ENCODE data around the gene DIAPH2.

The DIAPH2 gene

GRCh38 chrX:97314345-97314744, 629.7 kb downstream of the DIAPH2 start:
- DNase-seq: no peak

DNA sequence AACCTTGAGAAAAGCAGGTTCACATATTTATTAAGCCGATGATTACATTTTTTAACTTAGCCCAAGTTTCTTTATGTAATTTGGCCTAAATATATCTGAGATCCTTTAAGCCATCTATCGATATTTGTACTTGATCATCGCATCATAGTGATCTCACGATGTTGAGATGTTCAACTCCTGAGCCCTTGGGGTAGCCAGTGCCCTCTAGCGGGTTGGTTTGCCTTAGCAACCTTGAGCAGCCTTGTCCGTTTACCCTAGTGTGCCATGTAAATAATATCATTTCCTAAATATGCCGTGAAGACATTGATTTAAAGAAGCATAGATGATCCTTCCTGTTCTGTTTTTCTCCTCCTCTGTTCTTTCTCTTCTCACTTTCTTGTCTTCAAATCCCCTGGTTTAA, 631.3 kb downstream of the DIAPH2 start:
- no peak for DNase-seq

DNA sequence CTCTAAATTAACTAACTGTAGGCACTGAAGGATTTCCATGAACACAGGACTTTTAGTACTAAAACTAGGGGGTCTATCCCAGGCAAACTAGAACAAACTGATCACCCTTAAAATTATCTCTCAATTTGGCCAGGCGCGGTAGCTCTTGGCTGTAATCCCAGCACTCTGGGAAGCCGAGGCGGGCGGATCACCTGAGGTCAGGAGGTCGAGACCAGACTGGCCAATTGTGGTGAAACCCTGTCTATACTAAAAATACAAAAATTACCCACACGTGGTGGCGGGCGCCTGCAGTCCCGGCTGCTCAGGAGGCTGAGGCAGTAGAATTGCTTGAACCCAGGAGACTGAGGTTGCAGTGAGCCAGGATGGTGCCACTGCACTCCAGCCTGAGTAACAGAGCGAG, 635.7 kb downstream of the DIAPH2 start:
- no peak for DNase-seq

GRCh38 chrX:97322401-97322800, 637.8 kb downstream of the DIAPH2 start:
- no peak for DNase-seq

- no peak for DNase-seq
Measured at GRCh38 chrX:97326456-97326855, 641.8 kb downstream of the DIAPH2 start.

GRCh38 chrX:97328853-97329390, 644.3 kb downstream of the DIAPH2 start:
- DNase-seq: no peak

DNA sequence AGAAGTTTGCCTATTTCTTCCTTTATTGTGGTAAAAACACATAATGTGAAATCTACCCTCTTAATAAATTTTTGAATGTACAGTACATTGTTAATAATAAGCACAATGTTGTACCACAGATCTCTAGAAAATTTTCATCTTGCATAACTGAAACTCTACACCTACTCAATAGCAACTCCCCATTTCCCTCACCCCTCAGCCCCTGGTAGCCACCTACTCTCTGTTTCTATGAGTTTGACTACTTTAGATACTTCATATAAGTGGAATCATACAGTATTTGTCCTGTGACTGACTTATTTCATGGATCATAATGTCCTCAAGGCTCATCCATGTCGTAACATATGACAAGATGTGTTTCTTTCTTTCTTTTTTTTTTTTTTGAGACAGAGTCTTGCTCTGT, 645.5 kb downstream of the DIAPH2 start:
- DNase-seq: no peak

- no peak for DNase-seq
Measured at GRCh38 chrX:97332963-97333362, 648.3 kb downstream of the DIAPH2 start.

- DNase-seq: no peak
Measured at GRCh38 chrX:97334850-97335249, 650.2 kb downstream of the DIAPH2 start.

GRCh38 chrX:97344724-97345123, 660.1 kb downstream of the DIAPH2 start:
- no peak for DNase-seq

DNA sequence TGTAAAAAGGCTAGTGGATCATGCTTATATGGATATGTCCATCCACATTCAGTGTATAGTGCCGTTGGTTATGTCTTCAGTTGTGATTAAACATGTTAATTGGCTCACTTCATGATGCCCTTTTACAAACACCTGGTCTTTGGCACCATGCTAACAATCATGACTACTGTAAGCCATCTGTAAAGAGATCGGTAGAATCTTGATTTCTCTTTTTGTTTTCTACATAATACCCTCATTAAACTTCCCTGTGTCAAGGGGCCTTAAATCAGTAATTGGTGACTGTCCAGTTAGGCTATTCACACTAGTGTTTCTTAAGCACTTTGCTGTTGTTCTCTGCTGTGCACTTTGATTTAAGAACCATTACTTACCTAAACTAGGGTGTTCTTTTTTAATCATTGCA, 674.3 kb downstream of the DIAPH2 start:
- DNase-seq: peak; percentile 27

GRCh38 chrX:97363843-97364242, 679.2 kb downstream of the DIAPH2 start:
- DNase-seq: no peak

GRCh38 chrX:97366237-97366636, 681.6 kb downstream of the DIAPH2 start:
- no peak for DNase-seq

- DNase-seq: peak; percentile 11
Measured at GRCh38 chrX:97367125-97367524, 682.5 kb downstream of the DIAPH2 start.

DNA sequence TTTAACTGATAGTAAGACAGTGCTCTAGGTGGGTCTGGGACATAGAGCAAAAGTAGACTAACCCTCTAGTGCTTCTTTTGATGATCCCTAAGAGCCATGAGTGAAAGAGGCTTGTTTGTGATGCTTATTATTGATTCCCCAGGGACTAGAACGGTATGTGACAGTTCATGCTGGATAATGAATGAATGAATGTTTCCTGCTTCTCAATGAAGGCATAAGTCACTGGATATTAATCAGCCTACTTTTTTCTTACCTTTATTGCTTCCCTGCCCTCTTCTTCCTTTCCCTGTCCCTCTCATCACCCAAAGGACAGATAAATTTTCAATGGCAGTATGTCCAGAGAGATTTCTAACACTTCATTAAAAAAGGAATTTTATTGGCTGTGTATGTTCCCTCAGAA, 685.3 kb downstream of the DIAPH2 start:
- no peak for DNase-seq

- DNase-seq: no peak
Measured at GRCh38 chrX:97372001-97372766, 687.5 kb downstream of the DIAPH2 start.

GRCh38 chrX:97374266-97374665, 689.6 kb downstream of the DIAPH2 start:
- no peak for DNase-seq

DNA sequence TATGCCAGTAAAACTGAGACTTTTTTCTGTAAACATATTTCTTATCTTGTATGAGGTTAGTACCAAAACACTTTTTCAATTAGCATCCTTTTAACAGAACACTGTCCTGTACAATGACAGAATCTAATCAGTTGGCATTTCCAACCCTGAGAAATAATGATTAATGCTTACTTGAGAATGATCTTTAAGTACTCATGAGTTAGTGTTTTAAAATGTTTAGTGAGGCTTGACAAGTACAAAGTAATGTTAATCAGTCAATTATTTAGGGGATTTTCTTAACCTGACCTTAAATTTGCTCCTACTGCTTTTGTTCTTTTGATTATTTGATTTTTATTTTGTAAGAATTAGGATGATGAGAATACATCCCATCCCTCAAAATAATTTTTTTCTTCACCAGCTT, 695.6 kb downstream of the DIAPH2 start:
- no peak for DNase-seq

GRCh38 chrX:97384685-97385084, 700.0 kb downstream of the DIAPH2 start:
- no peak for DNase-seq

DNA sequence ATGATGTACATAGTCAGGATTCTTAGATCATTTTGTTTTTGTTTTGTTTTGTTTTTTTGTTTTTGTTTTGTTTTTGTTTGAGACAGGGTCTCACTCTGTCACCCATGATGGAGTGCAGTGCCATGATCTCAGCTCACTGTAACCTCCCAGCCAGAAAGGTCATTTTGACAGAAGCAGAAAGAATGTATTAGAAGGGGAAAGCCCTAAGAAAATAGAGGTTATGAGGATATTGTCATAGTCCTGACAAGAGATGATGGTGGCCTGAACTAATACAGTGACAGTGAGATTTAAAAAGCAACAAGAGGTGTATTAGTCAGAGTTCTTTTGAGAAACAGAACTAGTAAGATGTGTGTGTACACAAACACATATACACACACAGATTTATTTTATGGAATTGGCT, 702.4 kb downstream of the DIAPH2 start:
- no peak for DNase-seq

DNA sequence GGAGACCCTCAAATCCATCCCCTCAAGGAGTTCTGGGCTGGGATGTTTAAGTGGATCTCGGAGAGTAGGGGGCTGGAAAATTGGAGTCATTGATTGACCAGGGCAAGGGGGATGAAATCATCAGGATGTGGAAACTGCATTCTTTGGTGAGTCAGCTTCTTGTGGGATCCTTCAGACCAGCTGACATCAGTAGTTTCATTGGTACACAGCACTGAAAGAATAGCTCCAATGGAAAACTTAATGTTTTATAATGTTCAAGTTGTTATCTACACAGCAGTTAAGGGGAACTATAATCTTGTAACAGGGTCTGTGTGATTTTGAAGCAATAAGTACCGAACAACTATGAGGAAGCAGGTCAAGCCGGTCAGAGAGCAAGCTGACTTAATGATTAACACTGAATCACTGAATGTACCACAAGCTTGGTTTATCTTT, 705.1 kb downstream of the DIAPH2 start:
- DNase-seq: no peak

DNA sequence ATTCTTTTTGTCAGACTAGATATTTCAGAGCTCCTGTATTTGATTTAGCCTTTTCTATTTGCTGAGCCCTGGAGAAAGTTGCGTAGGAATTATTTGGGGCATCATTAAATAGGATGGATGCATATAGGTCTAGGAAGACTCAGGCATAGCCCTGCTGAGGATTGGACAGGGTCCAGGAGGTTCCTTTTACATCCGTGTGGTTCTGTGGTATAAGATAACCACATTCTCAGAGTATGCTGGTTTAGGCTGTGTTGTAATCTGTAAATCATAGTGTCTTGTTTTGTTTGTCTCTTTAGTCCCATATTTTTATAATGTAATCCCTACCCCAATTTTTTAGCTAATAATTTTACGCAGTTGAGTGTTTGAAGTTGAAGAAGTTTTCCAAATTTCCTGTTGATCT, 712.7 kb downstream of the DIAPH2 start:
- DNase-seq: no peak

- DNase-seq: no peak
Measured at GRCh38 chrX:97398030-97398551, 713.4 kb downstream of the DIAPH2 start.

- DNase-seq: no peak
Measured at GRCh38 chrX:97399400-97399799, 714.8 kb downstream of the DIAPH2 start.

- no peak for DNase-seq
Measured at GRCh38 chrX:97400492-97400891, 715.9 kb downstream of the DIAPH2 start.

Data from NCI-H1092 treated with DMSO at 0.1 percent for 48 hours (cell line).